HepG2 (cell line): ENCODE measurements around the gene MIA3. TPM values are rescaled to one million over a fixed set of nuclear protein-coding genes. Genes with fewer than 3 reads are reported as not detected.
A peak's percentile ranks its signal among the peaks of the same experiment; 100 is the strongest.

ENCODE experiments used
- ATF3 ChIP-seq: sonication (generic); formaldehyde crosslinking; IDR thresholded peaks from 2 replicates; pipeline ENCODE4 v1.4.0; 2020; ENCODE audit warnings: missing genetic modification reagents
- ELF1 ChIP-seq: sonication (generic); formaldehyde crosslinking; IDR thresholded peaks from 2 replicates; pipeline ENCODE4 v1.4.0; 2020; ENCODE audit warnings: missing genetic modification reagents
- ETV6 ChIP-seq: sonication (generic); formaldehyde crosslinking; conservative IDR thresholded peaks from 2 replicates; pipeline ENCODE4 v1.4.0; 2020; ENCODE audit warnings: missing genetic modification reagents
- FOXO4 ChIP-seq: sonication (generic); formaldehyde crosslinking; conservative IDR thresholded peaks from 2 replicates; pipeline ENCODE4 v1.8.1; 2023; ENCODE audit warnings: missing genetic modification reagents
- HNF1B ChIP-seq: sonication (generic); formaldehyde crosslinking; IDR thresholded peaks from 2 replicates; pipeline ENCODE4 v1.5.1; 2020; ENCODE audit warnings: mild to moderate bottlenecking, moderate library complexity, missing genetic modification reagents
- HNRNPL ChIP-seq: fragments of 200-400 bp; formaldehyde crosslinking; IDR thresholded peaks from 2 replicates; pipeline ENCODE4 v1.6.1; 2017; ENCODE audit warnings: mild to moderate bottlenecking, low read depth, low read length
- HNRNPUL1 ChIP-seq: fragments of 200-400 bp; formaldehyde crosslinking; IDR thresholded peaks from 2 replicates; pipeline ENCODE4 v1.6.1; 2017; ENCODE audit warnings: low read depth, mild to moderate bottlenecking, low read length, moderate library complexity
- MAFK ChIP-seq, 2 experiments: IDR thresholded peaks in 1 of 2; conservative IDR thresholded peaks in 1 of 2; 2 replicates each; pipeline ENCODE4 v1.6.1; 2011; ENCODE audit warnings: improper control_type of control experiment in 2 of 2, low read length in 2 of 2
- MTA3 ChIP-seq: sonication (generic); formaldehyde crosslinking; IDR thresholded peaks from 2 replicates; pipeline ENCODE4 v1.4.0; 2020; ENCODE audit warnings: missing genetic modification reagents
- NFIC ChIP-seq: IDR thresholded peaks from 2 replicates; pipeline ENCODE4 v1.6.1; 2012; ENCODE audit warnings: mild to moderate bottlenecking, low read length, inconsistent platforms
- REPIN1 ChIP-seq: sonication (generic); formaldehyde crosslinking; IDR thresholded peaks from 2 replicates; pipeline ENCODE4 v1.8.0; 2022; ENCODE audit warnings: missing genetic modification reagents, low read depth, mild to moderate bottlenecking, borderline replicate concordance
- SAP130 ChIP-seq: IDR thresholded peaks from 2 replicates; pipeline ENCODE4 v1.6.1; 2016; ENCODE audit warnings: low read depth
- SMARCE1 ChIP-seq: fragments of 450-650 bp; IDR thresholded peaks from 2 replicates; pipeline ENCODE4 v1.6.1; 2017; ENCODE audit warnings: borderline replicate concordance
- TEAD3 ChIP-seq: optimal IDR thresholded peaks from 2 replicates; pipeline ENCODE3; 2016; ENCODE audit warnings: borderline replicate concordance
- ZC3H4 ChIP-seq: sonication (generic); formaldehyde crosslinking; IDR thresholded peaks from 2 replicates; pipeline ENCODE4 v1.4.0; 2020; ENCODE audit warnings: missing genetic modification reagents, borderline replicate concordance
- ZNF180 ChIP-seq: sonication (generic); formaldehyde crosslinking; IDR thresholded peaks from 2 replicates; pipeline ENCODE4 v1.4.0; 2020; ENCODE audit warnings: low read depth, missing genetic modification reagents, borderline replicate concordance
- ZNF350 ChIP-seq: sonication (generic); formaldehyde crosslinking; IDR thresholded peaks from 2 replicates; pipeline ENCODE4 v1.4.0; 2020; ENCODE audit warnings: mild to moderate bottlenecking, low read depth, missing genetic modification reagents, borderline replicate concordance
- ZNF441 ChIP-seq: sonication (generic); formaldehyde crosslinking; IDR thresholded peaks from 2 replicates; pipeline ENCODE4 v1.7.0; 2021; ENCODE audit warnings: missing genetic modification reagents, borderline replicate concordance
- ZNF552 ChIP-seq: sonication (generic); formaldehyde crosslinking; IDR thresholded peaks from 2 replicates; pipeline ENCODE4 v1.9.0; 2022; ENCODE audit warnings: missing genetic modification reagents, mild to moderate bottlenecking, borderline replicate concordance
- ZNF557 ChIP-seq: sonication (generic); formaldehyde crosslinking; IDR thresholded peaks from 2 replicates; pipeline ENCODE4 v1.4.0; 2020; ENCODE audit warnings: missing genetic modification reagents
- ZNF616 ChIP-seq: sonication (generic); formaldehyde crosslinking; IDR thresholded peaks from 2 replicates; pipeline ENCODE4 v1.5.0; 2020; ENCODE audit warnings: low read depth, mild to moderate bottlenecking, missing genetic modification reagents
- ZNF746 ChIP-seq: sonication (generic); formaldehyde crosslinking; IDR thresholded peaks from 2 replicates; pipeline ENCODE4 v1.8.0; 2022; ENCODE audit warnings: mild to moderate bottlenecking, missing genetic modification reagents
- ZNF790 ChIP-seq: sonication (generic); formaldehyde crosslinking; IDR thresholded peaks from 2 replicates; pipeline ENCODE4 v1.8.0; 2022; ENCODE audit warnings: missing genetic modification reagents, mild to moderate bottlenecking, borderline replicate concordance
- ZNF792 ChIP-seq: IDR thresholded peaks from 2 replicates; pipeline ENCODE4 v1.6.1; 2016
- ZNF883 ChIP-seq: sonication (generic); formaldehyde crosslinking; IDR thresholded peaks from 2 replicates; pipeline ENCODE4 v1.5.1; 2020; ENCODE audit warnings: mild to moderate bottlenecking, missing genetic modification reagents; ENCODE audit errors: not compliant biosample characterization
- ZSCAN21 ChIP-seq: sonication (generic); formaldehyde crosslinking; IDR thresholded peaks from 2 replicates; pipeline ENCODE4 v1.8.0; 2022; ENCODE audit warnings: mild to moderate bottlenecking, missing genetic modification reagents, moderate library complexity, borderline replicate concordance
- ZSCAN29 ChIP-seq: sonication (generic); formaldehyde crosslinking; conservative IDR thresholded peaks from 2 replicates; pipeline ENCODE4 v1.4.0; 2020; ENCODE audit warnings: mild to moderate bottlenecking, missing genetic modification reagents
- polyA plus RNA-seq, 8 experiments: library from polyadenylated mRNA; depleted of rRNA in 3 of 8; stranded (reverse) in 7 of 8; unstranded in 1 of 8; fragments of >200 nt; fragmentation: Illumina TruSeq in 4 of 8; extraction: Trizol in 4 of 8; gene quantifications; 2 replicates each; pipeline versions ENCODE4 v1.2.1 to v1.2.3, GENCODE V29; 2011 to 2016; ENCODE audit warnings: low read depth in 4 of 8, missing spikeins in 1 of 8, mixed read lengths in 1 of 8; ENCODE audit not compliant: insufficient read depth in 1 of 8
- total RNA-seq, 5 experiments: library from RNA; depleted of rRNA; stranded (reverse); fragments of >200 nt; fragmentation: Illumina TruSeq; extraction: Trizol; gene quantifications; 2 replicates each; pipeline ENCODE4 v1.2.3, GENCODE V29; 2016; ENCODE audit warnings: low read depth in 1 of 5

Gene MIA3
- total and polyA plus RNA-seq, 2 of the 13 experiments (the other 11 are each of a cell fraction or from before 2014, with no cell fraction given), result 45.6 to 48.7 TPM

- TF ChIP-seq HNRNPL (no peak), REPIN1 (CRISPR knock-in tag) (0 out of 2 replicates have a peak, but pooled peaks have one; percentile 41), ZNF790 (no peak), NFIC (no peak), FOXO4 (CRISPR knock-in tag) (no peak), ATF3 (no peak), ZSCAN21 (CRISPR knock-in tag) (peak; percentile 27; the same call in 1 of the 2 replicates), HNRNPUL1 (no peak), SAP130 (peak; percentile 99), MTA3 (no peak), ZNF616 (no peak), ETV6 (peak; percentile 78; the same call in 1 of the 2 replicates), ZNF746 (CRISPR knock-in tag) (no peak), ZNF557 (peak; percentile 66; the same call in 1 of the 2 replicates), ZSCAN29 (CRISPR knock-in tag) (no peak), ZNF552 (CRISPR knock-in tag) (0 out of 2 replicates have a peak, but pooled peaks have one; percentile 29), ZNF441 (CRISPR knock-in tag) (peak; percentile 34; the same call in 1 of the 2 replicates), TEAD3 (CRISPR knock-in tag) (peak; percentile 52), ELF1 (CRISPR knock-in tag) (peak; percentile 92), ZNF883 (CRISPR knock-in tag) (no peak), ZC3H4 (CRISPR knock-in tag) (no peak), ZNF180 (CRISPR knock-in tag) (no peak), SMARCE1 (no peak), ZNF350 (CRISPR knock-in tag) (peak; percentile 79; the same call in 1 of the 2 replicates), HNF1B (CRISPR knock-in tag) (no peak), MAFK (conservative IDR thresholded peaks at IDR 0.05 in 1 of 2, IDR thresholded peaks at IDR 0.05 in 1 of 2; ENCODE audit: low read length in 2 of 2) (peak; percentile 41 to 69), ZNF792 (no peak)
Measured at GRCh38 chr1:222589462-222590302, 28.2 kb upstream of the MIA3 start, which contains the start of gene TAF1A (continued).
